IPS DF 4.7 (cell line): ENCODE results near the gene TMEM151B.

Source experiments
- DNase-seq: peaks from one replicate; pipeline ENCODE4 v3.0.0-alpha.2; 2013; ENCODE audit warnings: low spot score; ENCODE audit errors: extremely low read depth

Gene TMEM151B

DNA sequence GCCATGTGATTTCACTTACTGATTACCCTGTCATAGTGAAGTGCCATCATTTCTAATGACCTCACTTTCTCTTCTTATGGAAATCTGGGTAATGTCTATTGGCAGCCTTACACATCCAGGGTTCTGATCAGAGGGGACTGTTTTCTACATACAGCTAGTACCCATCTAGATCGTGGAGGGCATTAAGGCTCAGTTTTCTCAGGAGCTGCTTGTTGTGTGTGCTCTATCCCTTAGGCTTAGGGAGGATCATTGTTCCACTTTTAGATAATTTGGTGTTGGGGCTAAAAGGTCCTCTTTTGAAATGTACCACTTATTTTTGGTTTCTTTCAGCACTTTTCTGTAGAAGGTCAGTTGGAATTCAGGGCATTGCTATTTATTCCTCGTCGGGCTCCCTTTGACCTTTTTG, 19.5 kb upstream of the TMEM151B start:
- DNase-seq, result no peak

GRCh38 chr6:44251576-44252524, 18.4 kb upstream of the TMEM151B start:
- no peak for DNase-seq

DNA sequence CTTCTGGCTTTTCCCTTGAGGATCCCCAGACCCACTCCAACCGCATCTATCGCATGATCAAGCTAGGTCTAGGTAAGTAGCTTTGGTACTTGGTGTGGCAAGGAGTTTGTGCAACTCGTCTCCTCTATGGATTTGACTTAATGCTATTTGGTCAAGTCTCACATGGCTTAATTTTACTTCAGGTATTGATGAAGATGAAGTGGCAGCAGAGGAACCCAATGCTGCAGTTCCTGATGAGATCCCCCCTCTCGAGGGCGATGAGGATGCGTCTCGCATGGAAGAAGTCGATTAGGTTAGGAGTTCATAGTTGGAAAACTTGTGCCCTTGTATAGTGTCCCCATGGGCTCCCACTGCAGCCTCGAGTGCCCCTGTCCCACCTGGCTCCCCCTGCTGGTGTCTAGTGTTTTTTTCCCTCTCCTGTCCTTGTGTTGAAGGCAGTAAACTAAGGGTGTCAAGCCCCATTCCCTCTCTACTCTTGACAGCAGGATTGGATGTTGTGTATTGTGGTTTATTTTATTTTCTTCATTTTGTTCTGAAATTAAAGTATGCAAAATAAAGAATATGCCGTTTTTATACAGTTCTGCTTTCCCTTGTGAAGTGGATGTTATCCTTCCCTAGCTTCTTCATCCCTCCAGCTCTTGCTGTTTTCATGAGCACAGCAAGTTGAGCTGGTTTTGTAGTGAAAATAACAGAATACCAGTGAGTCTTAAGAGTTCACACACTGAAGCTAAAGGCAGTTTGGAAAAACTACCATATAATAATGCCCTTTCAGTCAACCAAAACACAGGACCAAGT, 16.7 kb upstream of the TMEM151B start:
- DNase-seq, result no peak

DNA sequence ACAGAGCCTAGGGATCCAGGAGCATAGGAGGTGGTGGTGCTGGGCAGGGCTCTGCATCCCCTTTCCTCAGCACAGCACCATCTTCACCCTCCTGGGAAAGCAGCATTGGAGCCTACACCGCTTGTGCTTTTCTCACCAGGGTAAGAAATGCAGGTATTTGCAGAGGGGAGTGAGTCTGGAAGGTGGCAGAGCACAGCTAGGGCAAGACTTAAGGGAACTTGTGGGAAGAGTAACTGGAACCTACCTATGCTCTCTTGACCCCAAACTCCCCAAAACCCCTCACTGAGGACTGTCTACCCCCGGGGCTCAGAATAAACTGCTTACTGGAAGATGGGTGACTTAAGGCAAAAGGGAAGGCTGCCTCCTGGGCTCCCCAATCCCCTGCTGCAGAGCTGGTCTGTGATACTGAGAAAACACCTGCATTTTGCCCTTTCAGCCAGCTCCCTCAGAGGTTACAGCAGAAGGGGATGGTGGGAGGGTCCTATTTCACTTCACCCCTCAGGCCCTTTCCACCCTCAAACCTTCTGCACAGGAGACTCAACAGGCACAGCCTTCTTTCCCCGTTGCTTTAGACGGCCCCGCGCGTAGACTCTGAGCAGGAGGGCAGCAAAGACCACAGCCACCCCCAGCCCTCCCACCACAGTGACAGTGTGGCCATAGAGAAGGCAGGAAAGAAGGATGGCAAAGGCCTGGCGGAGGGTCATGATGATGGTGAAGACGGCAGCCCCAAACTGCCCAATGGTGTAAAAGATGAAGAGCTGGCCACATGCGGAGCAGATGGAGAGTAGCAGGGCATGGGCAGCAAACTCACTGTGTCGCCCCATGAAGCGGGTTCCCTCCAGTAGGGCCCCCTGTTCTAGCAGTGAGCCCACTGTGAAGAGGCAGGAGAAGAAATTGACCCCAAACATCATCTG, 15.8 kb upstream of the TMEM151B start:
- DNase-seq, result no peak

DNA sequence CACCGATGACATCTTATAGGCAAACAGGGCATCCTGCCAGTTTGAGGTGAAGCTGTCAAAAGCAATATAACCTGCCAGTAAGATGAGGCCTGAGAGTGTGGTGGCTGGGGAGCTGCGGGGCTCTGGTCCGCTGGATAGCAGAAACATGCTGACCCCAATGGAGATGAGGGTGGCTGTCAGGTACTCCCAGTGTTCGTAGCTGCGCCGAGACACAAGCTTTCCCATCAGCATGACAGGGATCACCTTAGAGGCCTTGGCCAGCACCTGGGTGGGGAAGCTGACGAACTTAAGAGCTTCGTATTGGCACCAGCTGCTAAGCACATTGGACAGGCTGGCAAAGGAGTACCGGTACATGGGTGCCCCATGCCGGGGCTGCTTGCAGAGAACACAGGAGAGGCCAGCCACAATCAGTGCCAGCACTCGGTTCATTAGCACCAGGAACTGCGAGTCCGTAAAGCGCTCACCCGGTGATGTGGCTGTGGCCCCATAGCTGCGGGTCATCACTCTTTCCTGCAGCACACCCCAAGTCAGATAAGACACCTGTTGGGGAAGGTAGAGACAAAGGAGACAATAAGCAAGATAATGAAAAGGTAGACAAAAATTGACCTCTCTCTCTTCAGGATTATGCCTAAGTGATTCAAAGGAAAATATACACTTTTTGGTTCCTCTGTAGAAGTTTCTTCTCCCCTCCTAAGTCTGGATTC, 15.0 kb upstream of the TMEM151B start:
- no peak for DNase-seq

DNA sequence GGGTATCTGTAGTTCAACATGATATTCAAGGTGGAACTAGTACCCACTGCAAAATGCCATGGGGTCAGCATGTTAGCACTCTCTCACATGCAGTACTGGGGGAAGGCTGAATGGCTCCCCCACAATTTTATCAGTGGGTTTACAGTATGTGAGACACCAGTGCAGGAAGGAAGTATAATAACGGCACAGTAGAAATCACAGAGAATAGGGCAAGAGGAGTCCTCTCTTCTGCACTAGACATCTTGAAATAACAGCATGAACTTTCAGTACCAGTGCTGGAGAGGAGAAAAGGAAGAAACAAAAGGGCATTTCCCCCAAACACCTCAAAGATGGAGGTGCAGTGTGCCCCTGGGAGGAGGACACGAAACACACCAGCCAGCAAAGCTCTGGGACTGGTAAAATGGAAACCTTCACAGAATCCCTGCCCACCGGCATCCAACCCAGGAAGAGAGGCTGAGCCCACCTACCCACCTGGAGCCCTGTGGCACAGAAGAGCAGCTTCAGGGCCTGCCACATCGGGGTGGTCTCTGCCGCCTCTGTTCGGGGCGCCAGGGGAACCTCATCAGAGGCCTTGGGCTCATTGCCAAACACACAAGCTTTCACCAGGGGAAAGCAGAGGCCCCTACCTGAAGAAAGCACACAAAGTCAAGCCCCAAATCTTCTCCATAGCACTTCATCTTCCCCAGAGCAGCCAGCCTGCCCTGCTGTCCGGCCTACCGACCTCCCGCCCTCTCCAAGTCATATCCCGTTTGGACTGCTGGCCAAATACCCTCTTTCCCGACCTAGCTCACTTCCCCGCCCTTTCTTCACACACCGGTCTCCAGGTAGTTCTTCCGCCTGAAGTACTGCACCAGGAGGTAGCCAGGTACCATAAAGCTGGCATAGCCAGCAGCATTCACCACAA, 14.1 kb upstream of the TMEM151B start:
- no peak for DNase-seq

- no peak for DNase-seq
Measured at GRCh38 chr6:44256775-44257024, 13.6 kb upstream of the TMEM151B start.

GRCh38 chr6:44257025-44257752, 13.1 kb upstream of the TMEM151B start, which contains the start of gene SLC35B2:
Gene SLC35B2, minus strand, starts transcription at chr6:44257528. Its CDS starts 118 bp downstream, at chr6:44257410.
- no peak for DNase-seq

- DNase-seq, result no peak
Measured at GRCh38 chr6:44257753-44258324, 12.4 kb upstream of the TMEM151B start.

GRCh38 chr6:44258325-44258863, 11.9 kb upstream of the TMEM151B start:
- DNase-seq, result no peak

GRCh38 chr6:44258921-44259320, 11.3 kb upstream of the TMEM151B start:
- no peak for DNase-seq

- DNase-seq, result no peak
Measured at GRCh38 chr6:44260011-44260410, 10.2 kb upstream of the TMEM151B start.

DNA sequence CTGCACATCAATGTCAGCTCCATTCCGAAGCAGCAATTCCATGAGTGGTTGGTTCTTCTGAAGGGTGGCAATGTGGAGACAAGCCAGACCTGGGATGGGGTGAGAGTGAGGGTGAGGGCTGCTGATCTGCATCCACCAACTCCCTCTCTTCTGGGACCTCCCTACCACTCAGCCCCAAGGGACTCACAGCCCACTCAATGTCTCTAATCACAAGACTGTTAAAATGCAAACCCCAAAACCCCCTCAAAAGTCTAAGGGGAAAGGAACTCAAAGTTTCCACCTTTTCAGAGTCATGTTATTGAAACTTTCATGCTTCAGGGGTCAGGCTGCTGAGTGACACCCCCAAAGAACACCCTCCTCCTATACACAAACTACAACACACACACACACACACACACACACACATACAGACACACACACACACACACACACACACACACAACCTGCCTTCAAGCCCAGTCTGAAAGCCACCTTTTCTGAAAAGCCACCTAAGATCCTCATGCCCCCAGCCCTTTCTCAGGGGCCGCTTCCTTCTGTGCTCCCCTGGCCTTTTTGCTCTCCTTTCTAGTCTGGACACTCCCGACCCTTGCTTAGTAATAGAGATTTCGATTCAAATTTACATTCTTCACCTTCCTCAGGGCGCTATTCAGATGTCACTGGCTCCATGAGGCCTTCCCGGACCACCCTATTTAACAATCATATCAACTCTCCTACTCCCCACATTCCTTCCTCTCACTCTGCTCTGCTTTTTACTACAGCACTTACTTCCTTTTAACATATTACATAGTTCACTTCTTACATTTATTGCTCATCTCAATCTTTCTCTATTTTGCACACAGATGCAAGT, 9.6 kb upstream of the TMEM151B start:
- DNase-seq, result no peak

- no peak for DNase-seq
Measured at GRCh38 chr6:44261581-44261980, 8.7 kb upstream of the TMEM151B start.

DNA sequence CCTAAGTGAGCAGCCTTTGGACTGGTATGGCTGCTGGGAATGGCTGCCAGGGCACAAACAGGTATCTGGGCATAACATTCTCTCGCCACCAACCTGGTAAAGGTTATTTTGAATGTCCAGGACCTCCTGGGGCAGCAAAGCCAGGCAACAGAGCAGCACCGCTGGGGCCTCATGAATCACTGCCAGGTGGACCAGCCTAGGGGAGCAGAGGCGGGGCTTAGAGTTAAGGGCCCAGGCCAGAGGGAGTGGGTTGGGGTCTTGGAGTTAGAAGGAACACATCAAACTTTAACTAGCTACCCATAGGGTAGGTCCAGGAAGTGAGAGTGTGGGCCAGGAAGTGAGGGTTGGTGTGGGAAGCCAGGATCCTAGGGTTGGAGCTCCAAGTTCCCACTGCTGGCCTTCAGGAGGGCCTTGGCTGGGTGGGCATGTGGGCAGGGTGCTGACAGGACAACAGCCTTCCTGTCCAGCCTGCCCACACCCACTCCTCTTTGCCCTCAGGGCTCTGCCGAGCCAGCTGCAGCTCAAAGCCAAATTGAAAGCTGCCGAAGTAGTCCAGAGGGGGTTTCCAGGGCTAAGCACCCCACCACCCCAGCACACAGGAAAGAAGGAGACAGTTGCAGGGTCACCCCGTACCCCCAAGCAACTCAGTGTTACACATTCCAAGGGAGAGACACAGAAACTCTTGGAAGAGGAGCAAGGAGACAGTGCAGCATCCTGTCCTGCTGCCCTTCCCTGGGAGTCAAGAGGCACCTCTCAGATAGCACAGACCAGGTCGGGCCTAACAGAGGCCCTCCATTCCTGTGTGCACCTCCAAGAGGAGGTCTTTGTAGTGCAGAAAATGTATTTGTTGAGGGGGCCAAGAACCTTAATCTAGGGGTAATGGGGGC, 7.5 kb upstream of the TMEM151B start:
- no peak for DNase-seq

DNA sequence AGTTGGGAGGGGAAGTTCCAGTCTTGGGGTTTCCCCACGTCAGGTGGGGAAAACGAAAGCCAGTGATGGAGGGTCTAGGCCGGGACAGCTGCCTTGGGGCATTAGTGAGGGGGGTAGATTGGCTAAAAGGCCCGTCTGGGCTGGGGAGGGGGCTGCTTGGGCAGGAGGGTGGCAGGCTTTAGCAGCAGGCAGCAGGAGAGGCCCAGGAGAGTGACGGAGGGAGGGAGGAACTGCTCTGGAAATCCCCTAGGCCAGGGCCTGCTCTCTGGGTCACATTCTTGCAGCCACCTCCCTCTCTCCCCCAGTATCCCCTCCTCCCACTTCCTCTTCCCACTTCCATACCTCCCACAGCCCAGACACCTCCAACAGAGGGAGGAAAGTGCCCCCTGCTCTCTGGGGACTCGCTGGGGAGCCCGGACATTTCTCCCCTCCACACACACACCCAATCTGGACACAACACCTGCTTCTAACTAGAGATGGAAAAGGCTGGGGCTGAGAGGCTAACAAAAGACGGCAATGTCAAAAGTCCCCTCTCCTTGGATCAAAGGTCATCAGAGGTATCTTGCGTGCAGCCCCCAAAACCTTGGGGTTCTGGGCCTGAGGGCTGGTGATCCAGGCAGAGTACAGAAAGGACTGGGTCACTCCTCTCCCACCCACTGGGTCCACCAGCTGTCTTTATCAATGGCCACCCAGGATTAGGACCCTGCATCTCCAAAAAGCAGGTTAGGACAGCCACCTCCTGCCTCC, 6.7 kb upstream of the TMEM151B start:
- no peak for DNase-seq
